ENCODE measurements around the gene FOXL2. TPM values are rescaled to one million over a fixed set of nuclear protein-coding genes. Genes with fewer than 3 reads are reported as not detected.

Gene FOXL2
- total RNA-seq, 2 donors from 2014 or later, result 0.11 to 0.24 TPM

DNA sequence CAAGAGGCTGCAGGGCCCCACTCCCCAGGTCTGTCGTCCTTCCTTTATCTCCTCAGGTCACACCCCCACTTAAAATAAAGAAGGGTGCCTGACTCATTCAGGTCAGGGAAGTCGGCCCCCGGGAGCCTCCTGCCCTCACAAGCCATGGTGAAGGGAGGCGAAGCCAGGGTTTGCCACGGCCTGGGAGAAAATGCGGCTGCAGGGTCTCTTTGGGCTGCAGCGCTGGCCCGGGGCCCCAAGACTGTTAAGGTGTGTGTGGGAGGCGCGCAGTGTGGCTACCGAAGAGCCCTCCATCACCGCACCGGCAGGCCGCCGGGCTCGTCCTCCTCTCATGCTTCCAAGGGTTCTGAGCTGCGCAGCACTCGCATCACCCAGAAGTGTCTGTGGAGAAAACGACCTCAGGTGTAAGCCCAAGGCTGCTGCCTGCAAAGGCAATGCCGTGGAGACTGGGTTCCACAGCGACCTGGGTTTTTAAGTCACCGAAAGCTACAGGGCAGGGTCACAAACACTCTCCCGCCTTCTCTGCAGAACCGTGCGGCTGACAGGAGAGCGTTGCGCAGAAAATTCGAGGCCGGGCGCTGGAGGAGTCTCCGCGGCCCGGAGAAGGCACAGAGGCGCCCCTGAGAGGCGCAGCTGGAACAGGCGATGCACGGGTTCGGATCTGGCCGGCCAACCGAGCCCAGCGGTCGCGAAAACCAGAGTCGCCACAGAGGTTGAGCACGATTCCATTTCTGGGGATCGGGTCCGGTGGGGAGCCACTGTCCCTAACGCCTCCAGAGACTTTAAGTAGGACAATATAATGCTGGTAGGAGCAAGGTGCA, 8.7 kb downstream of the FOXL2 start:
- Histone ChIP-seq H3K27ac (ENCODE audit: low read depth, low read length) (no peak overlapping the region), H3K9me3 (ENCODE audit: control insufficient read depth, low read length) (no peaks in the 10 kb centered on the region), H3K4me1 (ENCODE audit: control insufficient read depth, insufficient read depth, low read length) (peaks cover 10% of the 10 kb centered on the region), H3K27me3 (ENCODE audit: control insufficient read depth, insufficient read depth, low read length, poor library complexity, severe bottlenecking) (peaks cover 98% of the 10 kb centered on the region), H3K36me3 (ENCODE audit: control insufficient read depth, insufficient read depth, low read length) (no peaks in the 10 kb centered on the region), H3K9ac (ENCODE audit: extremely low read depth, low read length, poor library complexity, severe bottlenecking) (no peak overlapping the region), H3K4me3 (ENCODE audit: low read length) (peak overlapping the region; percentile 66)
- no peaks in the 10 kb centered on the region for H3K9me3 Mint-ChIP-seq
- peaks cover 86% of the 10 kb centered on the region for H3K27me3 Mint-ChIP-seq (ENCODE audit: insufficient read depth)
- peak overlapping the region; percentile 47 for H3K4me3 Mint-ChIP-seq
- H3K27ac Mint-ChIP-seq, result no peak overlapping the region
- peaks cover 25% of the 10 kb centered on the region for H3K4me1 Mint-ChIP-seq
- 2% methylated on average over 35 to 48 of the region's 48 CpGs for WGBS, 2 experiments (ENCODE audit: insufficient coverage in 1 of 2, insufficient read length in 1 of 2)
- TF ChIP-seq, protein P1, sequence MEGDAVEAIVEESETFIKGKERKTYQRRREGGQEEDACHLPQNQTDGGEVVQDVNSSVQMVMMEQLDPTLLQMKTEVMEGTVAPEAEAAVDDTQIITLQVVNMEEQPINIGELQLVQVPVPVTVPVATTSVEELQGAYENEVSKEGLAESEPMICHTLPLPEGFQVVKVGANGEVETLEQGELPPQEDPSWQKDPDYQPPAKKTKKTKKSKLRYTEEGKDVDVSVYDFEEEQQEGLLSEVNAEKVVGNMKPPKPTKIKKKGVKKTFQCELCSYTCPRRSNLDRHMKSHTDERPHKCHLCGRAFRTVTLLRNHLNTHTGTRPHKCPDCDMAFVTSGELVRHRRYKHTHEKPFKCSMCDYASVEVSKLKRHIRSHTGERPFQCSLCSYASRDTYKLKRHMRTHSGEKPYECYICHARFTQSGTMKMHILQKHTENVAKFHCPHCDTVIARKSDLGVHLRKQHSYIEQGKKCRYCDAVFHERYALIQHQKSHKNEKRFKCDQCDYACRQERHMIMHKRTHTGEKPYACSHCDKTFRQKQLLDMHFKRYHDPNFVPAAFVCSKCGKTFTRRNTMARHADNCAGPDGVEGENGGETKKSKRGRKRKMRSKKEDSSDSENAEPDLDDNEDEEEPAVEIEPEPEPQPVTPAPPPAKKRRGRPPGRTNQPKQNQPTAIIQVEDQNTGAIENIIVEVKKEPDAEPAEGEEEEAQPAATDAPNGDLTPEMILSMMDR (conservative IDR thresholded peaks at IDR 0.05), result no peak
- DNase-seq, result peak; percentile 81
- no peaks in the 10 kb centered on the region for H3K36me3 Mint-ChIP-seq (ENCODE audit: low read depth)

DNA sequence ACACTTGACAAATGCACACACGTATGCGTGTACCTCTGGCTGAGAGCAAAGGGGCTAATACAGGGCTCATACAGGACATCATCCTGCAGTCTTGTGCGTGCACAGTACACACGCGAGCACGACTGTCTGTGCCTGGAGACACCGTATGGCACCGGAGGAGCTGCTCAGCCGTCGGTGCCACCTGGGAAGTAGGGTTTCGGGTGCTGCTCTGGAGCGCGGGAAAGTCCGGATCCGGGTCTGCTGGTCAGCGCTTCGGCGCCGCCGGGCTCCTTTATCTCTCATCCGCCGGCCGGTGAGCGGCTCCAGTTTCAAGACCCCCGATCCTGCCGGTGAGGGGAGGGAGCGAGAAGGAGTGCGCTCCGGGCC, 9.3 kb downstream of the FOXL2 start:
- no peak overlapping the region for H3K9ac ChIP-seq (ENCODE audit: extremely low read depth, low read length, poor library complexity, severe bottlenecking)
- peaks cover 10% of the 10 kb centered on the region for H3K4me1 ChIP-seq (ENCODE audit: control insufficient read depth, insufficient read depth, low read length)
- peaks cover 98% of the 10 kb centered on the region for H3K27me3 ChIP-seq (ENCODE audit: control insufficient read depth, insufficient read depth, low read length, poor library complexity, severe bottlenecking)
- no peaks in the 10 kb centered on the region for H3K9me3 ChIP-seq (ENCODE audit: control insufficient read depth, low read length)
- WGBS, 2 experiments (ENCODE audit: insufficient coverage in 1 of 2, insufficient read length in 1 of 2), result 4% methylated on average over 7 to 29 of the region's 29 CpGs
- no peak overlapping the region for H3K27ac ChIP-seq (ENCODE audit: low read depth, low read length)
- H3K4me3 ChIP-seq (ENCODE audit: low read length), result no peak overlapping the region
- H3K9me3 Mint-ChIP-seq, result no peaks in the 10 kb centered on the region
- peaks cover 80% of the 10 kb centered on the region for H3K27me3 Mint-ChIP-seq (ENCODE audit: insufficient read depth)
- peaks cover 26% of the 10 kb centered on the region for H3K4me1 Mint-ChIP-seq
- H3K4me3 Mint-ChIP-seq, result peak overlapping the region; percentile 6
- peak; percentile 76 for DNase-seq
- no peaks in the 10 kb centered on the region for H3K36me3 Mint-ChIP-seq (ENCODE audit: low read depth)
- no peaks in the 10 kb centered on the region for H3K36me3 ChIP-seq (ENCODE audit: control insufficient read depth, insufficient read depth, low read length)
- no peak overlapping the region for H3K27ac Mint-ChIP-seq
- TF ChIP-seq, protein P1 (conservative IDR thresholded peaks at IDR 0.05), result no peak

DNA sequence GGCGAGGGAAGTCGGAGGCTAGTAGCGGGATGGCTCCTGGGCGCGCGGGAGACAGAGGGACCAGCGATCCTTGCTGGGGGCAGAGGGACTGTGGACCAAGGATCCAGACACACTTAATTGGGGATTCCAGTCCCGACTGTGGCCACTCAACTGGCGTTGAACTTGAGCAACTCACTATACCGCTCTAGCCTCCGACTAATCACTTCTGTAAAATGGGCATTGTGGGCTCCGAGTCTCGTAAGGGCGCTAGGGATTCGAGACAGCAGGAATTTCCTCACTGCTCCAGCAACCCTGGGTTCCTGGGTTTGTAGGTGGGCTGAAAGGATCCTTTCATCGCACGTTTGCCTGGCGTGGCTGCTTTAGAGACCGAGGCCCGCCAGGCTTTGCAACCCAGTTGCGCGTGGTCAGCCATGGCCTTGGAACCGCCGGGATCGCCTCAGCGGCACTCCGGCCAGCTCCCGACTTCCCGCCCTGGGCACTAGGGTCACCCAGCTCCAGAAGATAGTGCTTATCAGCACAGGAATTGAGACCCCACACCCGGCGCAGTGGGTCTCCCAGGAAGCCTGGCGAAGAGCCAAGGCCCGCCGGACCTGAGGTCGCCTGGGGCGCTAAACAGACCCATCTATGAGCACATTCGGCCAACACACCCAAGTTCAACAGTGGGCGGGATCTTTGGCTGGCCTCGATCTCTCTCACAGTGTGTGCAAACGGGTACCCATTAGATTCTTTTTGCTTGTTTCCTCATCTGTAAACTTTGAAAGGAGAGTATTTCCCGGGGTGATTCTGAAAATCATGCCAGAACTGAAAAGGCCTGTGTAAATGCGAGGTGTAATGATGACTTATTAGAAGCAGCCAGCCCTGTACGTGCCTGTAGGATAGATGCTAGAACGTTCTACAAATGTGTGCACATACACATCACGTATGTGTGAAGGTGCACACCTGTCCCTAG, 9.9 kb downstream of the FOXL2 start:
- Histone ChIP-seq H3K4me1 (ENCODE audit: control insufficient read depth, insufficient read depth, low read length) (peaks cover 10% of the 10 kb centered on the region), H3K36me3 (ENCODE audit: control insufficient read depth, insufficient read depth, low read length) (no peaks in the 10 kb centered on the region), H3K9me3 (ENCODE audit: control insufficient read depth, low read length) (no peaks in the 10 kb centered on the region), H3K27ac (ENCODE audit: low read depth, low read length) (no peak overlapping the region), H3K4me3 (ENCODE audit: low read length) (peak overlapping the region; percentile 58), H3K27me3 (ENCODE audit: control insufficient read depth, insufficient read depth, low read length, poor library complexity, severe bottlenecking) (peaks cover 93% of the 10 kb centered on the region), H3K9ac (ENCODE audit: extremely low read depth, low read length, poor library complexity, severe bottlenecking) (no peak overlapping the region)
- no peak for DNase-seq
- 10 to 13% methylated on average over 36 to 45 of the region's 45 CpGs for WGBS, 2 experiments (ENCODE audit: insufficient coverage in 1 of 2, insufficient read length in 1 of 2)
- Mint-ChIP-seq H3K27me3 (ENCODE audit: insufficient read depth) (peaks cover 73% of the 10 kb centered on the region), H3K4me1 (peaks cover 26% of the 10 kb centered on the region), H3K27ac (no peak overlapping the region), H3K9me3 (no peaks in the 10 kb centered on the region), H3K4me3 (peak overlapping the region; percentile 58), H3K36me3 (ENCODE audit: low read depth) (no peaks in the 10 kb centered on the region)
- TF ChIP-seq, protein P1 (conservative IDR thresholded peaks at IDR 0.05), result no peak
